ENCODE results near the gene HDGFL2.
"Not testable (repeated sequence)": the region's sequence is repeated elsewhere in the genome, so short reads cannot be mapped to it uniquely, and the experiment has no call there.

Gene HDGFL2

GRCh38 chr19:4523306-4524110, 51.4 kb downstream of the HDGFL2 start:
- no peaks in the 10 kb centered on the region for H4K20me1 ChIP-seq (ENCODE audit: control insufficient read depth, insufficient read depth, low read depth, low read length)
- H3K9me3 ChIP-seq (ENCODE audit: control insufficient read depth, insufficient read depth, low read length): no peaks in the 10 kb centered on the region
- no peaks in the 10 kb centered on the region for H3F3A ChIP-seq (ENCODE audit: control insufficient read depth, insufficient read depth)
- no peaks in the 10 kb centered on the region for H3K9me2 ChIP-seq (replicated peaks; ENCODE audit: control insufficient read depth, low read length)
- no peaks in the 10 kb centered on the region for H3K4me1 ChIP-seq (ENCODE audit: control insufficient read depth, low read length)
- H3K4me3 ChIP-seq (ENCODE audit: low read length): no peak overlapping the region
- no peaks in the 10 kb centered on the region for H3K36me3 ChIP-seq (ENCODE audit: control insufficient read depth, low read length)
- H3K27me3 ChIP-seq (ENCODE audit: control insufficient read depth, low read length): no peaks in the 10 kb centered on the region
- no peak overlapping the region for H3K27ac ChIP-seq (ENCODE audit: low read depth, low read length)
- TF ChIP-seq CTCF (IDR thresholded peaks at IDR 0.05; ENCODE audit: low read depth, low read length, poor library complexity, severe bottlenecking) (peak; percentile 83), EZH2phosphoT487 (IDR thresholded peaks at IDR 0.05; ENCODE audit: borderline replicate concordance, low read length) (no peak)
- no peak overlapping the region for H3K4me2 ChIP-seq (ENCODE audit: low read length)
- H3K79me2 ChIP-seq (ENCODE audit: control insufficient read depth, low read length): no peaks in the 10 kb centered on the region

DNA sequence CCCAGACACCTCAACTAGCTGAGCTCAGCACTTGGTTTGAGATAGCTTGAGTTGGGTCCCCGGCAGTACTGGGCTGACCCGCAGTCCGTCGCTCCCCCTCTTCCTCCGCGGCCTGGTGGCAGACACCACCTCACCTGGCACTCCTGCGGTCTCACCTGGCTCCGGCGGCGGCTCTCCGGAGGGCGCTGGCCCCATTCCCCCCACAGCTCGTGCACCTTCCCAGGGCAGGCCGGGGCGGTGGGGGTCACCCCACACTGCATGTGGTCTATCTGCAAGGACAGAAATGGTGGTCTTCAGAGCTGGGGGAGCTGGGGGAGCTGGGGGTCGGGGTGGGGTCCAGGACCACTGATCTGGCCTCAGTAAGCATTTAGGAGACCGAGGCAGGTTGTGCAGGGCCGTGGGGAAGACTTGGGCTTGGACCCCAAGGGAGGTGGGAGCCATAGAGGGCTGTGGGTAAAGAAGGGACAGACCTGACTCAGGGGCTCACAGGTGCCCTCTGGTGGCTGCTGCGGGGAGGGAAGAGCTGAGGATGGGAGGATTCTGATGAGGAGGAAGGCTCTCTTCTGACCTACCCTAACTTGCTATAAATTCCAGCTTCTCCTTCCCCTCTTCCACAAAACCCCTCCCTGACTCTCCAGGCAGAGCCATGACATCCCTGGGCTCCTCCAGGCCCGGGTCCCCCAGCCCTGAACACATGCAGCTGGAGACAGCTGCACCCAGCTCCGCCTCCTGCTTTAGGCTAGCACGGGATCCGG, 52.9 kb downstream of the HDGFL2 start:
- Histone ChIP-seq H3K27me3 (ENCODE audit: control insufficient read depth, low read length) (no peaks in the 10 kb centered on the region), H3K9me3 (ENCODE audit: control insufficient read depth, insufficient read depth, low read length) (no peaks in the 10 kb centered on the region), H3K36me3 (ENCODE audit: control insufficient read depth, low read length) (no peaks in the 10 kb centered on the region), H4K20me1 (ENCODE audit: control insufficient read depth, insufficient read depth, low read depth, low read length) (no peaks in the 10 kb centered on the region), H3K4me2 (ENCODE audit: low read length) (no peak overlapping the region), H3F3A (ENCODE audit: control insufficient read depth, insufficient read depth) (no peaks in the 10 kb centered on the region), H3K79me2 (ENCODE audit: control insufficient read depth, low read length) (no peaks in the 10 kb centered on the region), H3K4me3 (ENCODE audit: low read length) (no peak overlapping the region), H3K9me2 (replicated peaks; ENCODE audit: control insufficient read depth, low read length) (no peaks in the 10 kb centered on the region), H3K4me1 (ENCODE audit: control insufficient read depth, low read length) (no peaks in the 10 kb centered on the region), H3K27ac (ENCODE audit: low read depth, low read length) (no peak overlapping the region)
- no peak for TF ChIP-seq EZH2phosphoT487 (IDR thresholded peaks at IDR 0.05; ENCODE audit: borderline replicate concordance, low read length)
- peak; percentile 79 for TF ChIP-seq CTCF (IDR thresholded peaks at IDR 0.05; ENCODE audit: low read depth, low read length, poor library complexity, severe bottlenecking)

- Histone ChIP-seq H4K20me1 (ENCODE audit: control insufficient read depth, insufficient read depth, low read depth, low read length) (no peaks in the 10 kb centered on the region), H3K9me3 (ENCODE audit: control insufficient read depth, insufficient read depth, low read length) (no peaks in the 10 kb centered on the region), H3K79me2 (ENCODE audit: control insufficient read depth, low read length) (no peaks in the 10 kb centered on the region), H3K4me3 (ENCODE audit: low read length) (no peak overlapping the region), H3K4me1 (ENCODE audit: control insufficient read depth, low read length) (no peaks in the 10 kb centered on the region), H3K27me3 (ENCODE audit: control insufficient read depth, low read length) (no peaks in the 10 kb centered on the region), H3K4me2 (ENCODE audit: low read length) (no peak overlapping the region), H3K27ac (ENCODE audit: low read depth, low read length) (no peak overlapping the region), H3F3A (ENCODE audit: control insufficient read depth, insufficient read depth) (no peaks in the 10 kb centered on the region), H3K9me2 (replicated peaks; ENCODE audit: control insufficient read depth, low read length) (no peaks in the 10 kb centered on the region), H3K36me3 (ENCODE audit: control insufficient read depth, low read length) (no peaks in the 10 kb centered on the region)
- TF ChIP-seq EZH2phosphoT487 (IDR thresholded peaks at IDR 0.05; ENCODE audit: borderline replicate concordance, low read length) (no peak), CTCF (IDR thresholded peaks at IDR 0.05; ENCODE audit: low read depth, low read length, poor library complexity, severe bottlenecking) (no peak)
These were observed 53.5 kb downstream of the HDGFL2 start for GRCh38 chr19:4525563-4526002.

- H3K4me3 ChIP-seq (ENCODE audit: low read length); H3K9me3 ChIP-seq (ENCODE audit: control insufficient read depth, insufficient read depth, low read length); H3K27ac ChIP-seq (ENCODE audit: low read depth, low read length); H3K79me2 ChIP-seq (ENCODE audit: control insufficient read depth, low read length); H3K36me3 ChIP-seq (ENCODE audit: control insufficient read depth, low read length); H3F3A ChIP-seq (ENCODE audit: control insufficient read depth, insufficient read depth); H3K4me1 ChIP-seq (ENCODE audit: control insufficient read depth, low read length); H3K4me2 ChIP-seq (ENCODE audit: low read length); H4K20me1 ChIP-seq (ENCODE audit: control insufficient read depth, insufficient read depth, low read depth, low read length); H3K27me3 ChIP-seq (ENCODE audit: control insufficient read depth, low read length); H3K9me2 ChIP-seq (replicated peaks; ENCODE audit: control insufficient read depth, low read length): not testable (repeated sequence)
These were observed 55.3 kb downstream of the HDGFL2 start for GRCh38 chr19:4527377-4527776.

Data from DOHH2 (cell line).